ENCODE measurements around the gene STX1A. TPM values are rescaled to one million over a fixed set of nuclear protein-coding genes. Genes with fewer than 3 reads are reported as not detected.

Gene STX1A
- polyA plus RNA-seq, 1 donor (not counting 4 experiments of a cell fraction or from before 2014, with no cell fraction given) = 22.4 TPM

DNA sequence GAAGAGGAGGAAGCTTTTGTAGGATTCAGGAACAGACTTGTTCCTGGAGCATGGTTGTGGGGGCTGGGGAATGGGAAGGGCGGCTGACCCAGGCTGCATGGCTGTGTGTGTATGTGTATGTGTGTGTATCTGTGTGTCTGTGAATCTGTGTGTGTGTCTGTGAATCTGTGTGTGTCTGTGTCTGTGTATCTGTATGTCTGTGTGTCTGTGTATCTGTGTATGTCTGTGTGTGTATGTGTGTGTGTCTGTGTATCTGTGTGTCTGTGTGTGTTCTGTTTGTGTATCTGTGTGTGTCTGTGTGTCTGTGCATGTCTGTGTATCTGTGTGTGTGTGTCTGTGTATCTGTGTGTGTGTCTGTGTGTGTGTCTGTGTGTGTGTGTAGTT lies 6.6 kb upstream of the STX1A start:
- no peak overlapping the region for H3K4me3 ChIP-seq (ENCODE audit: control insufficient read depth in 2 of 3, extremely low read depth in 1 of 3, insufficient read depth in 2 of 3, low read depth in 1 of 3, low read length in 3 of 3)
- dilution Hi-C loops (cut with MboI; ENCODE audit: extremely low pct_ligation_motif_present, low sequenced_read_pairs) = no loop called here
- no peak overlapping the region for H3K9ac ChIP-seq (ENCODE audit: control insufficient read depth, extremely low read depth, insufficient read depth, low read length)
- H3K27ac ChIP-seq (ENCODE audit: control insufficient read depth, insufficient read depth, low read length) = no peak overlapping the region
- no peaks in the 10 kb centered on the region for H3K9me1 ChIP-seq (ENCODE audit: control insufficient read depth, extremely low read depth, insufficient read depth, low read length)
- H2AFZ ChIP-seq (ENCODE audit: control insufficient read depth, low read length) = no peak overlapping the region
- no peaks in the 10 kb centered on the region for H3K79me2 ChIP-seq (ENCODE audit: control insufficient read depth, insufficient read depth, low read length)
- H3K4me1 ChIP-seq (ENCODE audit: control insufficient read depth, extremely low read depth, insufficient read depth, low read length) = no peaks in the 10 kb centered on the region
- TF ChIP-seq EZH2 (IDR thresholded peaks at IDR 0.05; ENCODE audit: low read length) = no peak
- TF ChIP-seq, protein P1, sequence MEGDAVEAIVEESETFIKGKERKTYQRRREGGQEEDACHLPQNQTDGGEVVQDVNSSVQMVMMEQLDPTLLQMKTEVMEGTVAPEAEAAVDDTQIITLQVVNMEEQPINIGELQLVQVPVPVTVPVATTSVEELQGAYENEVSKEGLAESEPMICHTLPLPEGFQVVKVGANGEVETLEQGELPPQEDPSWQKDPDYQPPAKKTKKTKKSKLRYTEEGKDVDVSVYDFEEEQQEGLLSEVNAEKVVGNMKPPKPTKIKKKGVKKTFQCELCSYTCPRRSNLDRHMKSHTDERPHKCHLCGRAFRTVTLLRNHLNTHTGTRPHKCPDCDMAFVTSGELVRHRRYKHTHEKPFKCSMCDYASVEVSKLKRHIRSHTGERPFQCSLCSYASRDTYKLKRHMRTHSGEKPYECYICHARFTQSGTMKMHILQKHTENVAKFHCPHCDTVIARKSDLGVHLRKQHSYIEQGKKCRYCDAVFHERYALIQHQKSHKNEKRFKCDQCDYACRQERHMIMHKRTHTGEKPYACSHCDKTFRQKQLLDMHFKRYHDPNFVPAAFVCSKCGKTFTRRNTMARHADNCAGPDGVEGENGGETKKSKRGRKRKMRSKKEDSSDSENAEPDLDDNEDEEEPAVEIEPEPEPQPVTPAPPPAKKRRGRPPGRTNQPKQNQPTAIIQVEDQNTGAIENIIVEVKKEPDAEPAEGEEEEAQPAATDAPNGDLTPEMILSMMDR (optimal IDR thresholded peaks at IDR 0.05 in 1 of 3, IDR thresholded peaks at IDR 0.05 in 1 of 3, conservative IDR thresholded peaks at IDR 0.05 in 1 of 3; ENCODE audit: extremely low read depth in 1 of 3, insufficient read depth in 2 of 3, low read length in 3 of 3) = no peak
- no peaks in the 10 kb centered on the region for H3K36me3 ChIP-seq (ENCODE audit: control insufficient read depth in 2 of 2, extremely low read depth in 1 of 2, insufficient read depth in 2 of 2, low read length in 2 of 2)
- no peaks in the 10 kb centered on the region for H4K20me1 ChIP-seq (ENCODE audit: control insufficient read depth, extremely low read depth, insufficient read depth, low read length)
- DNase-seq (ENCODE audit: low read depth, low spot score) (no peak), FAIRE-seq (no peak)
- H3K4me2 ChIP-seq (ENCODE audit: control insufficient read depth, extremely low read depth, insufficient read depth, low read depth, low read length) = no peak overlapping the region
- no peaks in the 10 kb centered on the region for H3K9me3 ChIP-seq (ENCODE audit: control insufficient read depth, low read depth, low read length)
- H3K27me3 ChIP-seq (ENCODE audit: control insufficient read depth, extremely low read depth, insufficient read depth, low read length) = no peaks in the 10 kb centered on the region

- Histone ChIP-seq H3K27me3 (ENCODE audit: control insufficient read depth, extremely low read depth, insufficient read depth, low read length) (no peaks in the 10 kb centered on the region), H3K9ac (ENCODE audit: control insufficient read depth, extremely low read depth, insufficient read depth, low read length) (no peak overlapping the region), H3K79me2 (ENCODE audit: control insufficient read depth, insufficient read depth, low read length) (peaks cover 5% of the 10 kb centered on the region), H3K9me3 (ENCODE audit: control insufficient read depth, low read depth, low read length) (no peaks in the 10 kb centered on the region), H3K27ac (ENCODE audit: control insufficient read depth, insufficient read depth, low read length) (no peak overlapping the region), H4K20me1 (ENCODE audit: control insufficient read depth, extremely low read depth, insufficient read depth, low read length) (no peaks in the 10 kb centered on the region), H3K36me3 (ENCODE audit: control insufficient read depth in 2 of 2, extremely low read depth in 1 of 2, insufficient read depth in 2 of 2, low read length in 2 of 2) (no peaks in the 10 kb centered on the region), H3K9me1 (ENCODE audit: control insufficient read depth, extremely low read depth, insufficient read depth, low read length) (no peaks in the 10 kb centered on the region), H3K4me2 (ENCODE audit: control insufficient read depth, extremely low read depth, insufficient read depth, low read depth, low read length) (no peak overlapping the region), H2AFZ (ENCODE audit: control insufficient read depth, low read length) (no peak overlapping the region), H3K4me3 (ENCODE audit: control insufficient read depth in 2 of 3, extremely low read depth in 1 of 3, insufficient read depth in 2 of 3, low read depth in 1 of 3, low read length in 3 of 3) (no peak overlapping the region), H3K4me1 (ENCODE audit: control insufficient read depth, extremely low read depth, insufficient read depth, low read length) (no peaks in the 10 kb centered on the region)
- TF ChIP-seq, protein P1 (optimal IDR thresholded peaks at IDR 0.05 in 1 of 3, IDR thresholded peaks at IDR 0.05 in 1 of 3, conservative IDR thresholded peaks at IDR 0.05 in 1 of 3; ENCODE audit: extremely low read depth in 1 of 3, insufficient read depth in 2 of 3, low read length in 3 of 3) = no peak
- no peak for TF ChIP-seq EZH2 (IDR thresholded peaks at IDR 0.05; ENCODE audit: low read length)
- FAIRE-seq (no peak), DNase-seq (ENCODE audit: low read depth, low spot score) (no peak)
- dilution Hi-C loops (cut with MboI; ENCODE audit: extremely low pct_ligation_motif_present, low sequenced_read_pairs) = no loop called here
These were observed 4.3 kb upstream of the STX1A start for GRCh38 chr7:73723813-73724212.
